Measurements from ENCODE around the gene PNPT1. TPM values are rescaled to one million over a fixed set of nuclear protein-coding genes. Genes with fewer than 3 reads are reported as not detected.

PNPT1 gene
- total RNA-seq, 1 donor from 2014 or later, result 21.6 TPM

Other genes starting within 250 kb of the PNPT1 start
- gene CFAP36, start 174.1 kb downstream of the PNPT1 start, total RNA-seq, result 26.1 TPM
- gene PPP4R3B, start 76.2 kb downstream of the PNPT1 start, total RNA-seq, result 93.7 TPM
- gene EFEMP1, start 229.9 kb upstream of the PNPT1 start, total RNA-seq, result 3.9 TPM

Measured in temporal lobe (tissue), 1 donor.